SIG-M5 treated with dmso at 0.1 percent for 504 hours (cell line): Measurements from ENCODE around the gene INAVA.
"Not testable (repeated sequence)": the region's sequence is repeated elsewhere in the genome, so short reads cannot be mapped to it uniquely, and the experiment has no call there.

Experiments used
- DNase-seq: peaks from one replicate; lab custom pipeline; 2025; ENCODE audit not compliant: unreplicated experiment; lab: John Stamatoyannopoulos, UW

INAVA gene

DNA sequence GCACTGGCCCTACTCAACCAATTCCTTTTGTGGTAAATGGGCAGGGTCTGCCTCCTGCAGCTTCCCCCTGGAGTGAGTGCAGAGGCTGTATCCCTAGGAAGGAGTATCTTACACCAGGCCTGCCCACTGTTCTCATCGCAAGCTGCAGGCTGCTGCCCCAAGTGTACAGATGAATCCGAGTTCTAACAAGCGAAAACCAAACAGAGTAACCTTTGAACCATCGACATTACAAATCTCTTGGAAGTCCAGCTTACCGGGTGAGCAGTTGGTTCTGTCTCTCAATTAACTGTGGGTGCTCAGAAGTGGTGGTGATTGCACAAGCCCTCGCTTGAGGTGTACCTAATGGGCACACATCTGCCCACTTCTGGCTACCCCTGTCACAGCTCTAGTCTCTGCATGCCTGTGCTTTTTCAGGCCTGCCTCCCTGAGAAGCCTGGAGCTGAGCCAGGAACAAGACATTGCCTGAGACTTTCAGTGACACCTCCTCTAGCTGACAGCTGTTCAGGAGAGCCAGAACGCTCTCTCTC, 22.7 kb downstream of the INAVA start:
- no peak for DNase-seq

GRCh38 chr1:200918006-200918405, 23.3 kb downstream of the INAVA start:
- no peak for DNase-seq

DNA sequence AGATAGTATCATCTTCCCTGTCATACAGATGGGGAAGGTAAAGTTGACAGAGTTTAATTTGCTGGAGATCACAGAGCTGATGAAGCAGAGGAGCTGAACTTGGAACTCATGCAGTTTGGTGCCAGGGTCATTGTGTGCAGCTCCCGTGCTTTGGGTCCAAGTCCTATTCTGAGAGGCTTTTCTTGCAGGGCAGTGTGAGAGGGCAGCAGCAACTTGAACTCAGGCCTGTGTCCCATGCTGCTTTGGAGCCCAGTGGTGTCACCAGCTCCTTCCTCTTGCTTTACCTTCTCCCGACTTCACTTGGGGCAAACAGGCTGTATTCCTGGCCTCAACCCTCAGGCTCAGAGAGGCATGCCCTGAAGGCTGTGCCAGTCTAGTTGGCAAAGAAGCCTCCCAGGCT, 24.7 kb downstream of the INAVA start:
- no peak for DNase-seq

- DNase-seq: no peak
Measured at GRCh38 chr1:200921571-200922110, 26.9 kb downstream of the INAVA start.

- no peak for DNase-seq
Measured at GRCh38 chr1:200922406-200922805, 27.7 kb downstream of the INAVA start.

GRCh38 chr1:200923601-200924000, 28.9 kb downstream of the INAVA start:
- no peak for DNase-seq

- peak; percentile 74 for DNase-seq
Measured at GRCh38 chr1:200925831-200926230, 31.1 kb downstream of the INAVA start.

DNA sequence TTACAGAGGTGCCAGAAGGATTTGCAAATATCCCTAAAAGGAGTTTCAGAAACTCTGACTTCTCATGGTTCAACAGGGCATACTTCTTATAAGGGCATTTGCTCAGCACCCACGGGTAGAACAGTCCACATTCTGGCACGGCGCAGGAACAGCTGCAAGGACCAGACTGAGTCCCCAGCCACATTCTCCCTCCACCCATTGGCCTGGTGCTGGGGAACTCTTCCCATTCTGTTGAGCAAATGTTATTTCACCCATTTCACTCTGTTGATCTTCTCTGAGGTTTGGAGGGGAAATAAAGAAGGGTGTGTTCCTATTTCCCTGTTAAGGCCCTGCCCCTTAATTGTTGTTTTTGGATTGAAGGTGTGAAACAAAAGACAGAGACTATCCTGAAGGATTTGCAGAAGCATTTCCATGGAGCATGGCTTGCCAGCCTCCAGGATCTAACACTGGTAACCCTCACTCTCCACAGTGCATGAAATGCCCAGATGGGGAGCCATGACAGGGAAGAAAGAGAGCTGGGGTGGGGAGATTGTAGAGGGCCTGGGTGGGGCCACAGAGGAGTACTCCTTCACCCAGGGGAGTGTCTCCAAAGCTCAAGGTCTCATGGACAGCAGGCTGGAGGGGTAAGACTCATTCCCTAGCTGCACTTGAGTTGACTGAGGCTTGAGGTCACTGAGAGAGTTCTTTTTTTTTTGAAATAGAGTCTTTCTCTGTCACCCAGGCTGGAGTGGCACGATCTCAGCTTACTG, 35.0 kb downstream of the INAVA start:
- no peak for DNase-seq

DNA sequence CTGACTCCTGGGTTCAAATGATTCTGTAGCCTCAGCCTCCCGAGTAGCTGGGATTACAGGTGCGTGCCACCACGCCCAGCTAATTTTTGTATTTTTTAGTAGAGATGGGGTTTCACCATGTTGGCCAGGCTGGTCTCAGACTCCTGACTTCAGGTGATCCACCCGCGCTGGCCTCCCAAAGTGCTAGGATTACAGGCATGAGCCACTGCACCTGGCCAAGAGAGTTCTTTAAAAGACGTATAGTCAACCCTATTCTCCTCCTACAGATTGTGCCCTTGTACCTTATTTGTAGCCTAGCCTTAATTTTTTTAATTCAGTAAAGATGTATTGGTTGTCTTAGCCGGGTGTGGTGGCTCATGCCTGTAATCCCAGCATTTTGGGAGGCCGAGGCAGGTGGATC, 35.6 kb downstream of the INAVA start:
- not testable (repeated sequence) for DNase-seq

DNA sequence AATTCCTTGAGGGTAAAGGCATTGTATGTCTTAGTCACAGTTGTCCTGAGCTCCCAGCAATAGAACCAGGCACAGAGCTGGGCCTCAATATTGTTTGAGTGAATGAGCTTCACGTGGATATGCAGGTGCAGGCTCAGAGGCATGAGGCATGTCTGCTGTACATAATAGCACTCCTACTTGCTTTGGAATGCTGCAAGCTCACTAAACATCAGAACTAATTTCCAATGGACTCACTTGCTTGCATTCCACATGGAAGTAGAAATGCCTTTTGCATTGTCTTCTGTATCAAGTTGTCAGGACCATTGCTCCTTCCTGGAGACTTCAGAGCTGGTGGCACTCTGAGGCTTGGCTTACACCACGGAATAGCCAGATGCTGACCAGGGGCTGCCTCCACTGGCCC, 37.1 kb downstream of the INAVA start:
- DNase-seq: no peak

DNA sequence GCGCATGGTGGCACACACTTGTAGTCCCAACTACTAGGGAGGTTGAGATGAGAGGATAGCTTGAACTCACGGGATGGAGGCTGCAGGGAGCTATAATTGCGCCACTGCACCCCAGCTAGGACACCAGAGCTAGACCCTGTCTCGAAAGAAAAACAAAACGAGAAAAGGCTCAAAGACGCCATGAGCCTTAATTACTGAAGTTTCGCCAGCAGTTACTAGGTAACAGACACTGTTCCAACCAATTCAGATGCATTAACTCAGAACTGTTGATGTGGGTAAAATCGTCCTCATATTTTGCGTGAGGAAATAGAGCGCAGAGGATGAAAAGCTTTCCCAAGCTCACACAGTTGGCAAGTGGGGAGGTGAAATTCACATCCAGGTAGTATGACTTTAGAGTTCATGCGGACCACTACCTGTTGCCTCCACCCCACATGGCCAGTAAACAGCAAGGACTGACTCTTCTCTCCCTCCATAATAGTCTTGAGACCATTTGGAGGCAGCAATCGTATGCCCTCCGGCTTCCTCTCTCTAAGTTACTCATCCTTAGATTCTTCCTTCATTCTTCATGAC, 40.1 kb downstream of the INAVA start:
- no peak for DNase-seq

- not testable (repeated sequence) for DNase-seq
Measured at GRCh38 chr1:200935286-200935962, 40.7 kb downstream of the INAVA start.

- peak; percentile 91 for DNase-seq
Measured at GRCh38 chr1:200938955-200939354, 44.3 kb downstream of the INAVA start.

DNA sequence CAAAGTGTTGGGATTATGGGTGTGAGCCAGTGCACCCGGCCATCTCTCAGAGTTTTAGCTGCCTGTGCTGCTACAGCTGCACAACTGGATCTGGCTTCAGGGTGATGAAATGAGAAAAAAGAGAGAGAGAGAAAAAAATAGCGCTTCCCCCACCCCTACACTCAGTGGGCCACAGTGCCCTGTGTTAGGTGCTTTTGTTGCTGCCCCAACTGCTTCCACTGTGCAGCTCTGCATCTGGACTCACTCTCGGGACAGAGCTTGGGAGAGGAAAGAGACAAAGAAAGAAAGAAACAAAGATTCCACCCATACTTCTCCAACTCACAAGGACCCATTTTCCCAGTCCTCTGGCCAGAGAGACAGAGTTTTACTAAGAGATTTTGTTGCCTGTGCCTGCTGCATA, 50.4 kb downstream of the INAVA start:
- DNase-seq: no peak

GRCh38 chr1:200947059-200947566, 52.4 kb downstream of the INAVA start:
- no peak for DNase-seq

- no peak for DNase-seq
Measured at GRCh38 chr1:200949626-200950025, 54.9 kb downstream of the INAVA start.

- DNase-seq: no peak
Measured at GRCh38 chr1:200951016-200951415, 56.3 kb downstream of the INAVA start.

DNA sequence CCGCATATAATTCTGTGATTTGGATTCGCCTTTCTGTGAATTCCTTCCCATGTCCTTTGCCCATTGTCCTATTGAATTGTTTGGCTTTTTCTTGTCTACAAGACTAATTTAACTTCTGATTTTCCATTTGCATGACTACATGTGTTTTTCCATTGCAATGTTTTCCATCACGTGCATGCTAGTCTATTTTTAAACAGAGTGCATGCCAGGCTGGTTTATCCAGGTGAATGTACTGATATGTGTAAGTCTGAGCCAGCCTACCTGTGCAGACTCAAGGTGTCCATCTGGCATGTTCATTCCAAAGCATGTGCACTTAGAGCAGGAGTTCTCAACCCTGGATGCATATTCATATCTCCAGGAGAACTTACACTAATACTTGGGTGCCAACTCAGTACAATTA, 59.7 kb downstream of the INAVA start:
- no peak for DNase-seq

DNA sequence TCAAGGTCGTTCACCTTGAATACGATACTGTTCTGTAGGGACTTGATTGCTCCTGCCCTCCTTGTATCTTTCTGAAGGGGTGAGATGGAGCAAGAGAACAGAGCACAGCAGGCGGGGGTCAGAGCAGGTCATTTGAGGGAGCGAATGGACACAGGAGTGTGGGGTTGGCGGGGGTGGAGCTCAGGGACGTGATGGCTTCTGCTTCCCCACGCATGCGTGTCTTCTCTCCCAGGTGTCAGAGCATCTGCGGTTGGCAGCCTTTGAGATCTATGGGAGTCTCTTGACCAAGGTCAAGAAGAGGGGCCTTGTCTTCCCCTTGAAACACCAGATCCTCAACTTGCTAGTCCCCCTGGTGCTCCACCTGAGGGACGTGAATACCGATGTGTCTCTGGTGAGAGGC, 63.9 kb downstream of the INAVA start:
- DNase-seq: no peak

DNA sequence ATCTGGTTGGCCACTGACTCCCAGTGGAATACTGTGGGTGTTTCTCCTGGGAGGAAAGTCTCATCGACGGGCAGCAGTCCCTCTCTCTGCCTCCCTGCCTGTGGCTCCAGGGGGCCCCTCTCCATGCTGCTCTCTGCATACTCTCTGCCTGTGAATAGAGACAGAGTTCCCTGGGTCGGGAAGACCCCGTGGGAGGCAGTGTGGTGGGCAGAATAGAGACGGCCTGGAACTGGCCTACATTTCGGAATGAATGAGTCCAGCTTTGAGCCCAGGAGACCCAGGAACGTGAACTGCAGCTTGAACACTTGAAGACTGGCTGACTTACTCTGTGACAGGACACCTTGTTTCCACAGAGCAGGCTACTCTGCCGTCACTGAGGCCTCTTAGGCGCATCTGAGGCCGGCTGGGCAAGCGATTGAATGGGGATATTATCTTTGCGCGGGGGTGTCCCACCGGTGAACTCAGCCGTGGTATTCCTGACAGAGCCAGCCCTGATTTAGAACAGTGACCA, 64.8 kb downstream of the INAVA start:
- DNase-seq: no peak

GRCh38 chr1:200960236-200960947, 65.7 kb downstream of the INAVA start:
- DNase-seq: no peak
